ENCODE results near the gene TCIRG1.

GRCh38 chr11:68032003-68032402 lies 6.8 kb upstream of the TCIRG1 start:
- TF ChIP-seq, protein P1, sequence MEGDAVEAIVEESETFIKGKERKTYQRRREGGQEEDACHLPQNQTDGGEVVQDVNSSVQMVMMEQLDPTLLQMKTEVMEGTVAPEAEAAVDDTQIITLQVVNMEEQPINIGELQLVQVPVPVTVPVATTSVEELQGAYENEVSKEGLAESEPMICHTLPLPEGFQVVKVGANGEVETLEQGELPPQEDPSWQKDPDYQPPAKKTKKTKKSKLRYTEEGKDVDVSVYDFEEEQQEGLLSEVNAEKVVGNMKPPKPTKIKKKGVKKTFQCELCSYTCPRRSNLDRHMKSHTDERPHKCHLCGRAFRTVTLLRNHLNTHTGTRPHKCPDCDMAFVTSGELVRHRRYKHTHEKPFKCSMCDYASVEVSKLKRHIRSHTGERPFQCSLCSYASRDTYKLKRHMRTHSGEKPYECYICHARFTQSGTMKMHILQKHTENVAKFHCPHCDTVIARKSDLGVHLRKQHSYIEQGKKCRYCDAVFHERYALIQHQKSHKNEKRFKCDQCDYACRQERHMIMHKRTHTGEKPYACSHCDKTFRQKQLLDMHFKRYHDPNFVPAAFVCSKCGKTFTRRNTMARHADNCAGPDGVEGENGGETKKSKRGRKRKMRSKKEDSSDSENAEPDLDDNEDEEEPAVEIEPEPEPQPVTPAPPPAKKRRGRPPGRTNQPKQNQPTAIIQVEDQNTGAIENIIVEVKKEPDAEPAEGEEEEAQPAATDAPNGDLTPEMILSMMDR (IDR thresholded peaks at IDR 0.05; ENCODE audit: low read depth, low read length, missing input control), result no peak
- no peak for TF ChIP-seq SP1 (IDR thresholded peaks at IDR 0.05)
- no peak for TF ChIP-seq ATF3 (IDR thresholded peaks at IDR 0.05)
